Thyroid gland (tissue), 4 donors: ENCODE data around the gene ALDH1B1.

ENCODE experiments used
- CTCF ChIP-seq, 6 experiments: fragments of 200-600 bp in 3 of 6; fragments of 450-650 bp in 3 of 6; sonication (generic) in 3 of 6; IDR thresholded peaks; one replicate each; pipeline ENCODE4 v1.5.1; 2016 to 2019; ENCODE audit warnings: antibody characterized with exemption in 6 of 6, mild to moderate bottlenecking in 2 of 6, inconsistent platforms in 1 of 6, moderate library complexity in 1 of 6
- POLR2A ChIP-seq, 2 donors: fragments of 450-650 bp; IDR thresholded peaks; one replicate each; pipeline ENCODE4 v1.6.1; 2017; ENCODE audit warnings: antibody characterized with exemption in 2 of 2, mild to moderate bottlenecking in 2 of 2, moderate library complexity in 1 of 2

GRCh38 chr9:38394416-38394815 is 1.9 kb downstream of the ALDH1B1 start:
- TF ChIP-seq POLR2A (IDR thresholded peaks at IDR 0.05) (no peak), CTCF (IDR thresholded peaks at IDR 0.05) (no peak)
